Measurements from ENCODE around the gene ZP4. TPM values are rescaled to one million over a fixed set of nuclear protein-coding genes. Genes with fewer than 3 reads are reported as not detected.

The ZP4 gene
- total and polyA plus RNA-seq, 2 experiments from 2014 or later = not detected

- no peak for TF ChIP-seq CTCF (conservative IDR thresholded peaks at IDR 0.05; ENCODE audit: low read depth in 2 of 2)
These were observed 12.4 kb upstream of the ZP4 start (continued) for GRCh38 chr1:237902960-237903743.

- ATAC-seq = peak; percentile 97
- H3K36me3 ChIP-seq (ENCODE audit: insufficient read depth) = no peaks in the 10 kb centered on the region
These were observed 10.7 kb upstream of the ZP4 start for GRCh38 chr1:237901299-237901934.

GRCh38 chr1:237895630-237896029, 4.9 kb upstream of the ZP4 start:
- ATAC-seq (no peak), DNase-seq (ENCODE audit: low spot score) (no peak)
- no peaks in the 10 kb centered on the region for H3K36me3 Mint-ChIP-seq (ENCODE audit: low read depth)
- Histone ChIP-seq H3F3A (replicated peaks; ENCODE audit: low read depth) (no peaks in the 10 kb centered on the region), H3K79me2 (replicated peaks; ENCODE audit: insufficient read depth) (no peaks in the 10 kb centered on the region), H3K4me3 (no peak overlapping the region), H3K4me2 (no peak overlapping the region), H4K20me1 (replicated peaks; ENCODE audit: insufficient read depth) (no peaks in the 10 kb centered on the region), H2AFZ (no peak overlapping the region), H3K27me3 (ENCODE audit: insufficient read depth) (no peaks in the 10 kb centered on the region), H3K27ac (ENCODE audit: low read depth) (no peak overlapping the region), H3K9me2 (ENCODE audit: insufficient read depth) (peaks cover 22% of the 10 kb centered on the region), H3K4me1 (ENCODE audit: insufficient read depth) (peaks cover 3% of the 10 kb centered on the region), H3K36me3 (ENCODE audit: insufficient read depth) (no peaks in the 10 kb centered on the region)
- H3K27ac Mint-ChIP-seq = no peak overlapping the region
- no peak overlapping the region for H3K4me3 Mint-ChIP-seq
- peaks cover 5% of the 10 kb centered on the region; the same call in 2 of the 3 replicates for H3K9me3 Mint-ChIP-seq
- H3K27me3 Mint-ChIP-seq (ENCODE audit: insufficient read depth, low read depth, poor library complexity) = peaks cover 6% of the 10 kb centered on the region
- H3K4me1 Mint-ChIP-seq = peaks cover 6% of the 10 kb centered on the region
- TF ChIP-seq STAT1 (IDR thresholded peaks at IDR 0.05; ENCODE audit: unreplicated experiment) = no peak
- no peak for TF ChIP-seq ZNF114 (CRISPR knock-in tag; IDR thresholded peaks at IDR 0.05)
- no peak for TF ChIP-seq EZH2phosphoT487 (IDR thresholded peaks at IDR 0.05; ENCODE audit: unreplicated experiment)

More at GRCh38 chr1:237901299-237901934, 10.7 kb upstream of the ZP4 start:
- Histone ChIP-seq H3F3A (replicated peaks; ENCODE audit: low read depth) (no peaks in the 10 kb centered on the region), H3K27me3 (ENCODE audit: insufficient read depth) (no peaks in the 10 kb centered on the region), H3K4me3 (no peak overlapping the region), H3K4me2 (no peak overlapping the region), H3K4me1 (ENCODE audit: insufficient read depth) (peaks cover 3% of the 10 kb centered on the region; the same call in 1 of the 2 replicates), H4K20me1 (replicated peaks; ENCODE audit: insufficient read depth) (no peaks in the 10 kb centered on the region), H2AFZ (peak overlapping the region; percentile 39; the same call in 1 of the 2 replicates), H3K27ac (ENCODE audit: low read depth) (no peak overlapping the region), H3K79me2 (replicated peaks; ENCODE audit: insufficient read depth) (no peaks in the 10 kb centered on the region), H3K9me2 (ENCODE audit: insufficient read depth) (peaks cover 12% of the 10 kb centered on the region)
- Mint-ChIP-seq H3K27me3 (ENCODE audit: insufficient read depth, low read depth, poor library complexity) (peaks cover 6% of the 10 kb centered on the region), H3K36me3 (ENCODE audit: low read depth) (no peaks in the 10 kb centered on the region), H3K27ac (no peak overlapping the region), H3K9me3 (peaks cover 5% of the 10 kb centered on the region; the same call in 2 of the 3 replicates), H3K4me1 (peaks cover 8% of the 10 kb centered on the region; the same call in 2 of the 3 replicates), H3K4me3 (no peak overlapping the region)
- no peak for TF ChIP-seq JUNB (IDR thresholded peaks at IDR 0.05; ENCODE audit: unreplicated experiment)
- peak; percentile 71 to 79 for TF ChIP-seq CTCF (conservative IDR thresholded peaks at IDR 0.05; ENCODE audit: low read depth in 2 of 2)
- TF ChIP-seq EZH2 (IDR thresholded peaks at IDR 0.05; ENCODE audit: low read depth, unreplicated experiment) = no peak
- TF ChIP-seq ZNF331 (CRISPR knock-in tag; IDR thresholded peaks at IDR 0.05; ENCODE audit: low read depth) = no peak
- peak; percentile 81 for DNase-seq (ENCODE audit: low spot score)

Data from GM23338 (cell line).